ENCODE measurements around the gene KLHL22. TPM values are rescaled to one million over a fixed set of nuclear protein-coding genes. Genes with fewer than 3 reads are reported as not detected.

KLHL22 gene
- total and polyA plus RNA-seq, 4 donors: 2.0 to 20.3 (median 8.7) TPM

DNA sequence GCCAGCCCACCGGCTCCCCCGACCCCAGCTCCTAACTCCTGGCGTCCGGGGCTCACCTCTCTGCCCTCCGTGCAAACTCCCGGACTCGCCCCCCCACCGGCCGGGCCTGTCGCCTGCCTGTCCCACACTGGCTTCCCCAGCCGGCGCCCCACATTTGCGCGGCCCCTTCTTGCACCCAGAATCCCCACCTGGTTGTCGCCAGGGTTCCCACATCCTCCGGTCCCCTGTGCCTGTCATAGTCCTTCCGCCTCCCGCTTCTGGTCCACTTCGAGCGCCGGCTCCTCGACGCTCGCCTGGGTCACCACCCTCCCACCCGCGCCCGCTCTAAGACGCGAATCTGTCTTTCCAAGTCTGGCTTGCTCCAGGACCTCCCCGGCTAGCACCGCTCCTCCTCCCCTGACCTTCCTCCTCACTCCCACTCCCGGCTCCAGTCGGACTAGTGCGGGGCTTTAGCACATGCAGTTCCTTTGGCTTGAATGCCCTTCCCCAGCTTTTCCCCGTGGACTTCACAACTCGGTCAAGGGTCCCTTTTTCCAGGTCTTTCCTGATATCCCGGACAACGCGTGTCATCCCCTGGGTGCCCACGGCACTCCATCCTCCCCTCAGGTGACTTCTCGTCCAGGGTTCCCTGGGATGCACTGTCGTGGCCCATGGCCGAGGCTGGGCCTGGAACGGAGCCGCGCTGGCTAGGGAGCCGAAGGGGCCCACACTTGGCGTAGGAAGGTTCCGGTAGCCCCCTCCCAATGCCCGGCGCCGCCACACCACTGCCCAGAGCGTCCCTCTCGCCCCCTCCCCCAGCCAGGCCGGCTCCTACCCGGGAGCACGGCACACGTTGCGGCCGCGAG, 58.6 kb downstream of the KLHL22 start:
- H3K4me3 ChIP-seq (ENCODE audit: low read depth in 1 of 3, low read length in 3 of 3): peak overlapping the region in 2 of 3 donors; percentile 36 to 51
- H3K9me3 ChIP-seq (ENCODE audit: control insufficient read depth in 4 of 4, low read length in 3 of 4): no peaks in the 10 kb centered on the region
- H3K36me3 ChIP-seq (ENCODE audit: control insufficient read depth in 4 of 4, insufficient read depth in 3 of 4, low read depth in 1 of 4, low read length in 3 of 4): peaks cover 0 to 3% (median under 1%) of the 10 kb centered on the region in 4 donors
- peak overlapping the region; percentile 32 to 47 for H3K27ac ChIP-seq (ENCODE audit: low read depth in 1 of 2, low read length in 2 of 2)
- H3K4me1 ChIP-seq (ENCODE audit: control insufficient read depth in 4 of 4, insufficient read depth in 4 of 4, low read length in 3 of 4): peaks cover 2 to 25% (median 12%) of the 10 kb centered on the region in 4 donors
- TF ChIP-seq JUND (IDR thresholded peaks at IDR 0.05): no peak
- TF ChIP-seq, protein P1, sequence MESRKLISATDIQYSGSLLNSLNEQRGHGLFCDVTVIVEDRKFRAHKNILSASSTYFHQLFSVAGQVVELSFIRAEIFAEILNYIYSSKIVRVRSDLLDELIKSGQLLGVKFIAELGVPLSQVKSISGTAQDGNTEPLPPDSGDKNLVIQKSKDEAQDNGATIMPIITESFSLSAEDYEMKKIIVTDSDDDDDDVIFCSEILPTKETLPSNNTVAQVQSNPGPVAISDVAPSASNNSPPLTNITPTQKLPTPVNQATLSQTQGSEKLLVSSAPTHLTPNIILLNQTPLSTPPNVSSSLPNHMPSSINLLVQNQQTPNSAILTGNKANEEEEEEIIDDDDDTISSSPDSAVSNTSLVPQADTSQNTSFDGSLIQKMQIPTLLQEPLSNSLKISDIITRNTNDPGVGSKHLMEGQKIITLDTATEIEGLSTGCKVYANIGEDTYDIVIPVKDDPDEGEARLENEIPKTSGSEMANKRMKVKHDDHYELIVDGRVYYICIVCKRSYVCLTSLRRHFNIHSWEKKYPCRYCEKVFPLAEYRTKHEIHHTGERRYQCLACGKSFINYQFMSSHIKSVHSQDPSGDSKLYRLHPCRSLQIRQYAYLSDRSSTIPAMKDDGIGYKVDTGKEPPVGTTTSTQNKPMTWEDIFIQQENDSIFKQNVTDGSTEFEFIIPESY (IDR thresholded peaks at IDR 0.05): no peak
- TF ChIP-seq, protein P2, sequence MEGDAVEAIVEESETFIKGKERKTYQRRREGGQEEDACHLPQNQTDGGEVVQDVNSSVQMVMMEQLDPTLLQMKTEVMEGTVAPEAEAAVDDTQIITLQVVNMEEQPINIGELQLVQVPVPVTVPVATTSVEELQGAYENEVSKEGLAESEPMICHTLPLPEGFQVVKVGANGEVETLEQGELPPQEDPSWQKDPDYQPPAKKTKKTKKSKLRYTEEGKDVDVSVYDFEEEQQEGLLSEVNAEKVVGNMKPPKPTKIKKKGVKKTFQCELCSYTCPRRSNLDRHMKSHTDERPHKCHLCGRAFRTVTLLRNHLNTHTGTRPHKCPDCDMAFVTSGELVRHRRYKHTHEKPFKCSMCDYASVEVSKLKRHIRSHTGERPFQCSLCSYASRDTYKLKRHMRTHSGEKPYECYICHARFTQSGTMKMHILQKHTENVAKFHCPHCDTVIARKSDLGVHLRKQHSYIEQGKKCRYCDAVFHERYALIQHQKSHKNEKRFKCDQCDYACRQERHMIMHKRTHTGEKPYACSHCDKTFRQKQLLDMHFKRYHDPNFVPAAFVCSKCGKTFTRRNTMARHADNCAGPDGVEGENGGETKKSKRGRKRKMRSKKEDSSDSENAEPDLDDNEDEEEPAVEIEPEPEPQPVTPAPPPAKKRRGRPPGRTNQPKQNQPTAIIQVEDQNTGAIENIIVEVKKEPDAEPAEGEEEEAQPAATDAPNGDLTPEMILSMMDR (IDR thresholded peaks at IDR 0.05; ENCODE audit: low read depth, low read length, missing input control): no peak
- TF ChIP-seq FOXA1 (IDR thresholded peaks at IDR 0.05): no peak
- no peak for TF ChIP-seq TAF1 (conservative IDR thresholded peaks at IDR 0.05)
- TF ChIP-seq EGR1 (IDR thresholded peaks at IDR 0.05; ENCODE audit: low read depth in 2 of 2): no peak
- TF ChIP-seq SP1 (IDR thresholded peaks at IDR 0.05): no peak
- no peak for TF ChIP-seq RAD21 (IDR thresholded peaks at IDR 0.05)
- TF ChIP-seq GABPA (IDR thresholded peaks at IDR 0.05 in 1 of 2, conservative IDR thresholded peaks at IDR 0.05 in 1 of 2): no peak
- TF ChIP-seq NR2F2 (IDR thresholded peaks at IDR 0.05): no peak
- TF ChIP-seq, protein P3, sequence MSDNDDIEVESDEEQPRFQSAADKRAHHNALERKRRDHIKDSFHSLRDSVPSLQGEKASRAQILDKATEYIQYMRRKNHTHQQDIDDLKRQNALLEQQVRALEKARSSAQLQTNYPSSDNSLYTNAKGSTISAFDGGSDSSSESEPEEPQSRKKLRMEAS (IDR thresholded peaks at IDR 0.05): no peak
- TF ChIP-seq RXRA (IDR thresholded peaks at IDR 0.05): no peak
- no peak for TF ChIP-seq HNF4G (IDR thresholded peaks at IDR 0.05)
- TF ChIP-seq, protein P4, sequence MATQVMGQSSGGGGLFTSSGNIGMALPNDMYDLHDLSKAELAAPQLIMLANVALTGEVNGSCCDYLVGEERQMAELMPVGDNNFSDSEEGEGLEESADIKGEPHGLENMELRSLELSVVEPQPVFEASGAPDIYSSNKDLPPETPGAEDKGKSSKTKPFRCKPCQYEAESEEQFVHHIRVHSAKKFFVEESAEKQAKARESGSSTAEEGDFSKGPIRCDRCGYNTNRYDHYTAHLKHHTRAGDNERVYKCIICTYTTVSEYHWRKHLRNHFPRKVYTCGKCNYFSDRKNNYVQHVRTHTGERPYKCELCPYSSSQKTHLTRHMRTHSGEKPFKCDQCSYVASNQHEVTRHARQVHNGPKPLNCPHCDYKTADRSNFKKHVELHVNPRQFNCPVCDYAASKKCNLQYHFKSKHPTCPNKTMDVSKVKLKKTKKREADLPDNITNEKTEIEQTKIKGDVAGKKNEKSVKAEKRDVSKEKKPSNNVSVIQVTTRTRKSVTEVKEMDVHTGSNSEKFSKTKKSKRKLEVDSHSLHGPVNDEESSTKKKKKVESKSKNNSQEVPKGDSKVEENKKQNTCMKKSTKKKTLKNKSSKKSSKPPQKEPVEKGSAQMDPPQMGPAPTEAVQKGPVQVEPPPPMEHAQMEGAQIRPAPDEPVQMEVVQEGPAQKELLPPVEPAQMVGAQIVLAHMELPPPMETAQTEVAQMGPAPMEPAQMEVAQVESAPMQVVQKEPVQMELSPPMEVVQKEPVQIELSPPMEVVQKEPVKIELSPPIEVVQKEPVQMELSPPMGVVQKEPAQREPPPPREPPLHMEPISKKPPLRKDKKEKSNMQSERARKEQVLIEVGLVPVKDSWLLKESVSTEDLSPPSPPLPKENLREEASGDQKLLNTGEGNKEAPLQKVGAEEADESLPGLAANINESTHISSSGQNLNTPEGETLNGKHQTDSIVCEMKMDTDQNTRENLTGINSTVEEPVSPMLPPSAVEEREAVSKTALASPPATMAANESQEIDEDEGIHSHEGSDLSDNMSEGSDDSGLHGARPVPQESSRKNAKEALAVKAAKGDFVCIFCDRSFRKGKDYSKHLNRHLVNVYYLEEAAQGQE (IDR thresholded peaks at IDR 0.05): no peak
- TF ChIP-seq HNF4A (conservative IDR thresholded peaks at IDR 0.05): no peak
- no peak for TF ChIP-seq YY1 (IDR thresholded peaks at IDR 0.05)
- WGBS: 6% methylated on average over 61 of the region's 61 CpGs
- no peak for DNase-seq (ENCODE audit: low spot score)
- H3K27me3 ChIP-seq (ENCODE audit: control insufficient read depth in 4 of 4, insufficient read depth in 4 of 4, low read length in 3 of 4): no peaks in the 10 kb centered on the region
- no peak overlapping the region for H3K9ac ChIP-seq (ENCODE audit: low read depth in 1 of 2, low read length in 2 of 2)

All from liver (tissue), 9 donors.